K562 (cell line): Measurements from ENCODE around the gene TCF12. TPM values are rescaled to one million over a fixed set of nuclear protein-coding genes. Genes with fewer than 3 reads are reported as not detected.
A peak's percentile ranks its signal among the peaks of the same experiment; 100 is the strongest.

Source experiments
- ARID1B ChIP-seq: fragments of 450-650 bp; IDR thresholded peaks from 2 replicates; pipeline ENCODE4 v1.6.1; 2016; ENCODE audit warnings: antibody characterized with exemption, mild to moderate bottlenecking, inconsistent platforms
- CREBBP ChIP-seq: IDR thresholded peaks from one replicate; pipeline ENCODE4 v1.6.1; 2012; ENCODE audit warnings: low read depth, mild to moderate bottlenecking, control low read depth, inconsistent platforms, low read length
- CXXC5 ChIP-seq: fragments of 250-450 bp; sonication (Bioruptor Pico); IDR thresholded peaks from 2 replicates; pipeline ENCODE4 v1.8.0; 2022; ENCODE audit warnings: inconsistent platforms, mild to moderate bottlenecking, moderate library complexity
- FOXA3 ChIP-seq, 2 experiments: fragments of 450-650 bp in 1 of 2; sonication (generic) in 1 of 2; formaldehyde crosslinking; IDR thresholded peaks in 1 of 2; conservative IDR thresholded peaks in 1 of 2; 2 replicates each; pipeline versions ENCODE4 v1.4.0 to v1.8.0; 2020 to 2022; ENCODE audit warnings: mild to moderate bottlenecking in 2 of 2, missing genetic modification reagents in 1 of 2
- HCFC1 ChIP-seq: IDR thresholded peaks from 2 replicates; pipeline ENCODE4 v1.6.1; 2012; ENCODE audit warnings: low read depth, low read length, improper control_type of control experiment
- JUND ChIP-seq, 2 experiments: IDR thresholded peaks; 2 replicates in 1 of 2; 3 replicates in 1 of 2; pipeline ENCODE4 v1.6.1; 2011; ENCODE audit warnings: borderline replicate concordance in 2 of 2, low read depth in 2 of 2, low read length in 2 of 2, improper control_type of control experiment in 1 of 2, missing biosample characterization in 1 of 2, missing genetic modification characterization in 1 of 2, missing genetic modification reagents in 1 of 2
- SMARCA4 ChIP-seq: fragments of 450-650 bp; IDR thresholded peaks from 2 replicates; pipeline ENCODE4 v1.6.1; 2016
- TAF7 ChIP-seq: fragments of 450-650 bp; IDR thresholded peaks from 2 replicates; pipeline ENCODE4 v1.6.1; 2016; ENCODE audit warnings: missing genetic modification characterization, missing compliant biosample characterization
- TEAD1 ChIP-seq, 2 experiments: fragments of 450-650 bp in 1 of 2; sonication (generic) in 1 of 2; formaldehyde crosslinking; IDR thresholded peaks; 2 replicates each; pipeline versions ENCODE4 v1.4.0 to v1.8.0; 2020 to 2022; ENCODE audit warnings: mild to moderate bottlenecking in 2 of 2, missing genetic modification reagents in 1 of 2
- ZNF561 ChIP-seq: fragments of 450-650 bp; formaldehyde crosslinking; conservative IDR thresholded peaks from 2 replicates; pipeline ENCODE4 v1.4.0; 2020; ENCODE audit warnings: mild to moderate bottlenecking, moderate library complexity
- ZZZ3 ChIP-seq: fragments of 450-650 bp; IDR thresholded peaks from 2 replicates; pipeline ENCODE4 v1.6.1; 2016; ENCODE audit warnings: antibody characterized with exemption, mild to moderate bottlenecking, moderate library complexity
- polyA plus RNA-seq, 8 experiments: library from polyadenylated mRNA; depleted of rRNA in 4 of 8; stranded (reverse) in 5 of 8; unstranded in 3 of 8; fragments of >200 nt; fragmentation: Nextera tagmentation in 2 of 8; fragmentation: Illumina TruSeq in 1 of 8; extraction: Ambion mirVana in 2 of 8; extraction: Trizol in 1 of 8; gene quantifications; 2 replicates each; pipeline versions ENCODE4 v1.2.1 to v1.2.3, GENCODE V29; 2011 to 2014; ENCODE audit warnings: inconsistent platforms in 1 of 8, missing spikeins in 1 of 8
- total RNA-seq, 7 experiments: library from RNA; depleted of rRNA in 6 of 7; stranded (reverse); fragments of >200 nt in 6 of 7; fragmentation: Illumina TruSeq in 2 of 7; extraction: Trizol in 2 of 7; gene quantifications; 2 replicates each; pipeline versions ENCODE4 v1.2.1 to v1.2.3, GENCODE V29; 2011 to 2021; ENCODE audit warnings: low replicate concordance in 1 of 7
- TF ChIP-seq, protein P1 (sequence below): fragments of 450-650 bp; IDR thresholded peaks from 2 replicates; pipeline ENCODE4 v1.7.1; 2018; ENCODE audit warnings: mild to moderate bottlenecking, low read depth; ENCODE audit not compliant: partially characterized antibody
- TF ChIP-seq, protein P2 (sequence below): fragments of 250-450 bp; sonication (Bioruptor Pico); IDR thresholded peaks from 2 replicates; pipeline ENCODE4 v1.5.0; 2021
- TF ChIP-seq, protein P3 (sequence below): fragments of 250-450 bp; sonication (Bioruptor Pico); IDR thresholded peaks from 2 replicates; pipeline ENCODE4 v1.4.0; 2020; ENCODE audit warnings: mild to moderate bottlenecking, moderate library complexity
- TF ChIP-seq, protein P4 (sequence below): conservative IDR thresholded peaks from 2 replicates; pipeline ENCODE4 v1.6.1; 2011; ENCODE audit warnings: low read depth, mild to moderate bottlenecking, low read length; ENCODE audit not compliant: control insufficient read depth
- TF ChIP-seq, protein P5 (sequence below), 2 experiments: IDR thresholded peaks; 2 replicates each; pipeline ENCODE4 v1.6.1; 2012; ENCODE audit warnings: improper control_type of control experiment in 2 of 2, low read depth in 2 of 2, low read length in 2 of 2, borderline replicate concordance in 1 of 2

The TCF12 gene
- total and polyA plus RNA-seq, 9 of the 15 experiments (the other 6 are each of a cell fraction or from before 2014, with no cell fraction given) = 10.5 to 132 (median 52.9) TPM

DNA sequence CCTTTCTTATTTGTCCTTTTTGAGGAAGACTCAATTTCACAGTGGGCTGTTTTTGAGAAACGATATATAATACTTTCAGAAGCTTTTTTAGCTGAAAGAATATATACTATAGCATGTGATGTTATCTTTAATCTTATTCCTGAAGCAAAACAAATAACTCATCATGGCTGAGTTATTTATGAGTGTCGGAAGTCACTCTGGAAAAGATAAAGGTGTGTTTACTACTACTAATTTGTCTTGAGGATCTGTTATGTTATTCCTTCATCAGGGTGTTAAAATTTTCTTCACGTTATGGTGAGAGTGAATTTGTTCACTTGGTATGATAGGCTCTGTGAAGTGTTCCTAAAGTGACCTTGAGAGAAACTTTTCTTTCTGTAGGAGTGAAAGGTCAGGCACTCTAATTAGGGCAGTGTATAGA lies 4.7 kb downstream of the TCF12 start (continued):
- TF ChIP-seq, protein P1, sequence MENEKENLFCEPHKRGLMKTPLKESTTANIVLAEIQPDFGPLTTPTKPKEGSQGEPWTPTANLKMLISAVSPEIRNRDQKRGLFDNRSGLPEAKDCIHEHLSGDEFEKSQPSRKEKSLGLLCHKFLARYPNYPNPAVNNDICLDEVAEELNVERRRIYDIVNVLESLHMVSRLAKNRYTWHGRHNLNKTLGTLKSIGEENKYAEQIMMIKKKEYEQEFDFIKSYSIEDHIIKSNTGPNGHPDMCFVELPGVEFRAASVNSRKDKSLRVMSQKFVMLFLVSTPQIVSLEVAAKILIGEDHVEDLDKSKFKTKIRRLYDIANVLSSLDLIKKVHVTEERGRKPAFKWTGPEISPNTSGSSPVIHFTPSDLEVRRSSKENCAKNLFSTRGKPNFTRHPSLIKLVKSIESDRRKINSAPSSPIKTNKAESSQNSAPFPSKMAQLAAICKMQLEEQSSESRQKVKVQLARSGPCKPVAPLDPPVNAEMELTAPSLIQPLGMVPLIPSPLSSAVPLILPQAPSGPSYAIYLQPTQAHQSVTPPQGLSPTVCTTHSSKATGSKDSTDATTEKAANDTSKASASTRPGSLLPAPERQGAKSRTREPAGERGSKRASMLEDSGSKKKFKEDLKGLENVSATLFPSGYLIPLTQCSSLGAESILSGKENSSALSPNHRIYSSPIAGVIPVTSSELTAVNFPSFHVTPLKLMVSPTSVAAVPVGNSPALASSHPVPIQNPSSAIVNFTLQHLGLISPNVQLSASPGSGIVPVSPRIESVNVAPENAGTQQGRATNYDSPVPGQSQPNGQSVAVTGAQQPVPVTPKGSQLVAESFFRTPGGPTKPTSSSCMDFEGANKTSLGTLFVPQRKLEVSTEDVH = no peak
- TF ChIP-seq, protein P2, sequence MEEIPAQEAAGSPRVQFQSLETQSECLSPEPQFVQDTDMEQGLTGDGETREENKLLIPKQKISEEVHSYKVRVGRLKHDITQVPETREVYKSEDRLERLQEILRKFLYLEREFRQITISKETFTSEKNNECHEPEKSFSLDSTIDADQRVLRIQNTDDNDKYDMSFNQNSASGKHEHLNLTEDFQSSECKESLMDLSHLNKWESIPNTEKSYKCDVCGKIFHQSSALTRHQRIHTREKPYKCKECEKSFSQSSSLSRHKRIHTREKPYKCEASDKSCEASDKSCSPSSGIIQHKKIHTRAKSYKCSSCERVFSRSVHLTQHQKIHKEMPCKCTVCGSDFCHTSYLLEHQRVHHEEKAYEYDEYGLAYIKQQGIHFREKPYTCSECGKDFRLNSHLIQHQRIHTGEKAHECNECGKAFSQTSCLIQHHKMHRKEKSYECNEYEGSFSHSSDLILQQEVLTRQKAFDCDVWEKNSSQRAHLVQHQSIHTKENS (CRISPR knock-in tag) = no peak
- 0 out of 4 replicates have a peak, but pooled peaks of 1 of the 2 experiments have one; percentile 11 for TF ChIP-seq TEAD1 (CRISPR knock-in tag; IDR thresholded peaks at IDR 0.05)
- no peak for TF ChIP-seq ZNF561 (CRISPR knock-in tag)
- TF ChIP-seq SMARCA4 = peak; percentile 91
- peak in 1 of 2 experiments; percentile 54; a peak in 2 of 4 replicates for TF ChIP-seq FOXA3 (CRISPR knock-in tag; conservative IDR thresholded peaks at IDR 0.05 in 1 of 2, IDR thresholded peaks at IDR 0.05 in 1 of 2)
- TF ChIP-seq, protein P3, sequence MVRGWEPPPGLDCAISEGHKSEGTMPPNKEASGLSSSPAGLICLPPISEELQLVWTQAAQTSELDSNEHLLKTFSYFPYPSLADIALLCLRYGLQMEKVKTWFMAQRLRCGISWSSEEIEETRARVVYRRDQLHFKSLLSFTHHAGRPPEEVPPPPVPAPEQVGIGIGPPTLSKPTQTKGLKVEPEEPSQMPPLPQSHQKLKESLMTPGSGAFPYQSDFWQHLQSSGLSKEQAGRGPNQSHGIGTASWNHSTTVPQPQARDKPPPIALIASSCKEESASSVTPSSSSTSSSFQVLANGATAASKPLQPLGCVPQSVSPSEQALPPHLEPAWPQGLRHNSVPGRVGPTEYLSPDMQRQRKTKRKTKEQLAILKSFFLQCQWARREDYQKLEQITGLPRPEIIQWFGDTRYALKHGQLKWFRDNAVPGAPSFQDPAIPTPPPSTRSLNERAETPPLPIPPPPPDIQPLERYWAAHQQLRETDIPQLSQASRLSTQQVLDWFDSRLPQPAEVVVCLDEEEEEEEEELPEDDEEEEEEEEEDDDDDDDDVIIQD = no peak
- TF ChIP-seq HCFC1 = no peak
- no peak for TF ChIP-seq TAF7 (tag)
- peak; percentile 91 for TF ChIP-seq ARID1B
- peak; percentile 56; the same call in 1 of the 2 replicates for TF ChIP-seq JUND (IDR thresholded peaks at IDR 0.05; ENCODE audit: borderline replicate concordance, low read depth, low read length)
- TF ChIP-seq JUND (tag; IDR thresholded peaks at IDR 0.05; ENCODE audit: borderline replicate concordance, low read depth, low read length) = no peak; the same call in 2 of the 3 replicates
- TF ChIP-seq CREBBP = no peak
- peak; percentile 43 for TF ChIP-seq CXXC5 (CRISPR knock-in tag)
- TF ChIP-seq, protein P4, sequence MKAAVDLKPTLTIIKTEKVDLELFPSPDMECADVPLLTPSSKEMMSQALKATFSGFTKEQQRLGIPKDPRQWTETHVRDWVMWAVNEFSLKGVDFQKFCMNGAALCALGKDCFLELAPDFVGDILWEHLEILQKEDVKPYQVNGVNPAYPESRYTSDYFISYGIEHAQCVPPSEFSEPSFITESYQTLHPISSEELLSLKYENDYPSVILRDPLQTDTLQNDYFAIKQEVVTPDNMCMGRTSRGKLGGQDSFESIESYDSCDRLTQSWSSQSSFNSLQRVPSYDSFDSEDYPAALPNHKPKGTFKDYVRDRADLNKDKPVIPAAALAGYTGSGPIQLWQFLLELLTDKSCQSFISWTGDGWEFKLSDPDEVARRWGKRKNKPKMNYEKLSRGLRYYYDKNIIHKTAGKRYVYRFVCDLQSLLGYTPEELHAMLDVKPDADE = no peak
- TF ChIP-seq ZZZ3 = no peak
- TF ChIP-seq, protein P5, sequence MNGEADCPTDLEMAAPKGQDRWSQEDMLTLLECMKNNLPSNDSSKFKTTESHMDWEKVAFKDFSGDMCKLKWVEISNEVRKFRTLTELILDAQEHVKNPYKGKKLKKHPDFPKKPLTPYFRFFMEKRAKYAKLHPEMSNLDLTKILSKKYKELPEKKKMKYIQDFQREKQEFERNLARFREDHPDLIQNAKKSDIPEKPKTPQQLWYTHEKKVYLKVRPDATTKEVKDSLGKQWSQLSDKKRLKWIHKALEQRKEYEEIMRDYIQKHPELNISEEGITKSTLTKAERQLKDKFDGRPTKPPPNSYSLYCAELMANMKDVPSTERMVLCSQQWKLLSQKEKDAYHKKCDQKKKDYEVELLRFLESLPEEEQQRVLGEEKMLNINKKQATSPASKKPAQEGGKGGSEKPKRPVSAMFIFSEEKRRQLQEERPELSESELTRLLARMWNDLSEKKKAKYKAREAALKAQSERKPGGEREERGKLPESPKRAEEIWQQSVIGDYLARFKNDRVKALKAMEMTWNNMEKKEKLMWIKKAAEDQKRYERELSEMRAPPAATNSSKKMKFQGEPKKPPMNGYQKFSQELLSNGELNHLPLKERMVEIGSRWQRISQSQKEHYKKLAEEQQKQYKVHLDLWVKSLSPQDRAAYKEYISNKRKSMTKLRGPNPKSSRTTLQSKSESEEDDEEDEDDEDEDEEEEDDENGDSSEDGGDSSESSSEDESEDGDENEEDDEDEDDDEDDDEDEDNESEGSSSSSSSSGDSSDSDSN (IDR thresholded peaks at IDR 0.05; ENCODE audit: borderline replicate concordance in 1 of 2, low read depth in 2 of 2, low read length in 2 of 2) = no peak
